NCI-H1694 treated with DMSO at 0.1 percent for 48 hours (cell line): Measurements from ENCODE around the gene DAGLB.
"Not testable (repeated sequence)": the region's sequence is repeated elsewhere in the genome, so short reads cannot be mapped to it uniquely, and the experiment has no call there.

Experiments used
- DNase-seq: peaks from one replicate; lab custom pipeline; 2025; lab: John Stamatoyannopoulos, UW

DAGLB gene

DNA sequence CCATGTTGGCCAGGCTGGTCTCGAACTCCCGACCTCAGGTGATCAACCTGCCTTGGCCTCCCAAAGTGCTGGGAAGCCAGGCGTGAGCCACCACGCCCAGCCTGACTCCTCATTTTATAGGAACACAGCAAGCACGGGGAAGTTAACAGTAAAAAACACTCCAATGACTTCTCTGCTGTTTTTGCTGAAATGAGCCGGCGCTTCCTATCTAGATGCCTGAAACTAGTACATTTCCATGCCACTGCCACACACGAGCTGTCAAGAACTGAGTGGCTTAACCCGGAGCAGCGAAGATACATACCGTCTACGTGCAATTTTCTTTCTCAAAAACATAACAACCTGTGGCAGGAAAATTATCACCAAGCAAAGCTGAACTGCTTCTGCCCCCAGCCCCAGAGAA is 16.8 kb downstream of the DAGLB start:
- no peak for DNase-seq

DNA sequence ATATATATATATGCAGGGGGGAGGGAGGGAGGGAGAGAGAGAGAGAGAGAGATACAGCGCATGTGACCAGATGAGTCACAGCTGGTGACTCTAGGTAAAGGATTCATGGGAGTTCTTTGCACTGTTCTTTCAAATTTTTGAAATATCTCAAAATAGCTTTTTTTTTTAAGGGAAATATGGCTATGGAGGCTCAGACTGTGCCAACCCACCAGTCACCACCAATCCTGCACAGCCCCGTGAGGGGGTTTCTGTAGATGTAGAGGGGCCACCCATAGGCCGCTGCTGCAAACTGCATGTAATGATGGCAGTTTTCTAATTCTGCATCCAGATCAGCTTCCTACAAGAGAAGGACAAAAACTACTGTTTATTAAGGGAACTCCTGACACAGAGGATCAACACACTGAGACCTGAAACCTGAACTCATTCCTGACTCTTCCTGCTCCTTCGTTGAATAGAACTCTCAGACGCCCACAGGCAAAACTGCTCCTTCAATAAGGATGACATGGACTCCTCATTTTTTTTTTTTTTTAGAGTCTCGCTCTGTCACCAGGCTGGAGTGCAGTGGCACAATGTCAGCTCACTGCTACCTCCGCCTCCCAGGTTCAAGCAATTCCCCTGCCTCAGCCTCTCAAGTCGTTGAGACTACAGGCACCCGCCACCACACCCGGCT is 17.3 kb downstream of the DAGLB start:
- DNase-seq = no peak

- DNase-seq = no peak
Observed at GRCh38 chr7:6425948-6426347, 21.8 kb downstream of the DAGLB start.

- peak; percentile 20 for DNase-seq
Observed at GRCh38 chr7:6423942-6424701, 23.6 kb downstream of the DAGLB start.

- DNase-seq = no peak
Observed at GRCh38 chr7:6422926-6423632, 24.7 kb downstream of the DAGLB start.

DNA sequence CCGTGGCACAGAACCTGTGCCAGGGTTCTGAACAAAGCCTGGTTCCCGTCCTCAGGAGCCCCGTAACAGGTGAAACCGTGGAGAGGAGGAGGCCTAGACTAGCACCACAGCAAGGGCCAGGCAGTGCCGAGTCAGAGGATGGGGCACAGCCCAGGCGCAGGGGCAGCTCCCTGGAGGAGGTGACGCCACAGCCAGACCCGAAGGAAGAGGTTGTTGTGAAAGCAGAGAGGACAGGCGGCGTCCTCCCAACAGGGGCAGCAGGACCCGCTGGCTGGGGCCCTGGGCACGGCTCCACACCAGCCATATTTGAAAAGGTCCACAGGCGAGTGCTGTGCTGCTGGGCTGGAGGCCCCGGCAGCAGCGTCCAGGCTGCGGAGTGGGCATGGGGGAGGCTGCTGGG is 25.7 kb downstream of the DAGLB start:
- no peak for DNase-seq

DNA sequence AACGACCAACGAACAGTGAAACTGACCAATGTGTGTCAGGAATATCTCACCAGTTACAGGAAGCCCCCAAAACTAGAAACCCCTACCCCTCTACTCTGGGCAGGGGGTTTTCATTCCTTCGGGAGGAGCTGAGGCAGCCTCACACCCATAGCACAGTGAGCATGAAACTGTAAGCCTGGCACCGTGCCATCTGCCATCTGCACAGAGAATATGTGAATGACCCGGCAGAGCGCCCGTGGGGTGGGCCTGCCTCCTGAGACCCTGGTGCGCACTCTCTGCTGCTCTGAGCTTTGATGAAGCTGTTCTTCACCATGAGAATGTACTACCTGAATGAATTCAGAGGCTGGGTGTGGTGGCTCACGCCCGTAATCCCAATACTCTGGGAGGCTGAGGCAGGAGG is 27.1 kb downstream of the DAGLB start:
- peak; percentile 56 for DNase-seq

GRCh38 chr7:6419310-6419773 is 28.4 kb downstream of the DAGLB start:
- no peak for DNase-seq

DNA sequence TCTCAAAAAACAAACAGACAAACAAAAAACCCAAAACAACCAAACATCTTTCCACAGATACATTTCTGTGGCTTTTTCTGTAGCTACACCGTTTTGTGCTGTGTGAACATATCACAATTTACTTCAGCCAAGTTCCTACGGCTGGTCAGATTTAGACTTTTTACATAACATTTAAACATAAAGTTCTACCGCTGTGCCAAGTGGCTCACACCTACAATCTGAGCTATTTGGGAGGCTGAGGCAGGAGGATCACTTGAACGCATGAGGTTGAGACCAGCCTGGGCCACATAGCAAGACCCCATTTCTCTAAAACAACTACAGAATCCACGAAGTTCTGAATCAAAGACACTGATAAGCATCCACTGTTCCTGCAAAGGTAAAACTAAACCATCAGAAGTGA is 30.3 kb downstream of the DAGLB start:
- no peak for DNase-seq

DNA sequence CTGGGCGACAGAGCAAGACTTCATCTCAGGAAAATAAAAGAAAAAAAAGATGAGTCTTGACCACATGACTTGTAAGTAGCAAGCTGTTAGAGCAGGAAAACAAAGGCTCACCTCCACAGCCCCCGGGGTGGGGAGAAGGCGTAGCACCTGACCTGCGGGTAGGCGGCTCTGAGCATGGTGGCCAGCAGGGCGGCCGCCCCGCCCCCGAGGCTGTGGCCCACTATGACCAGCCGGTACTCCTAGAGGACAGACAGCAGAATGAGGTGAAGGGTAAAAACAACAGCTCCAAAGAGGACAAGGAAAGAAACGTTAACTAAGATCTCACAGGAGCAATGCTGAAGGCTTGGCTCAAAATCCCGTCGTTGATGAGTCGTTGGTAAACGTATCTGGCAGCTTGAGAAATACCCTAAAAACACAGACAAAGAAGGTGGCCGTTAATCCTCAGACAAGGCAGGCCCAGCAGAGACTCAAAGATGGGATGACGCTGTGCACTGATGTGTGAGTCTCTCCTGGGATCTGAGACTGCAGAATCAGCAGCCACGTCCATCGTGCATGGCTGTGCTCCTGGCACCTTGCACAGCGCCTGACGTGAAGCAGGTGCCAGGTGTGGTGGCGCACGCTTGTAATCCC is 31.1 kb downstream of the DAGLB start:
- no peak for DNase-seq

- DNase-seq = no peak
Observed at GRCh38 chr7:6413637-6414036, 34.1 kb downstream of the DAGLB start.

DNA sequence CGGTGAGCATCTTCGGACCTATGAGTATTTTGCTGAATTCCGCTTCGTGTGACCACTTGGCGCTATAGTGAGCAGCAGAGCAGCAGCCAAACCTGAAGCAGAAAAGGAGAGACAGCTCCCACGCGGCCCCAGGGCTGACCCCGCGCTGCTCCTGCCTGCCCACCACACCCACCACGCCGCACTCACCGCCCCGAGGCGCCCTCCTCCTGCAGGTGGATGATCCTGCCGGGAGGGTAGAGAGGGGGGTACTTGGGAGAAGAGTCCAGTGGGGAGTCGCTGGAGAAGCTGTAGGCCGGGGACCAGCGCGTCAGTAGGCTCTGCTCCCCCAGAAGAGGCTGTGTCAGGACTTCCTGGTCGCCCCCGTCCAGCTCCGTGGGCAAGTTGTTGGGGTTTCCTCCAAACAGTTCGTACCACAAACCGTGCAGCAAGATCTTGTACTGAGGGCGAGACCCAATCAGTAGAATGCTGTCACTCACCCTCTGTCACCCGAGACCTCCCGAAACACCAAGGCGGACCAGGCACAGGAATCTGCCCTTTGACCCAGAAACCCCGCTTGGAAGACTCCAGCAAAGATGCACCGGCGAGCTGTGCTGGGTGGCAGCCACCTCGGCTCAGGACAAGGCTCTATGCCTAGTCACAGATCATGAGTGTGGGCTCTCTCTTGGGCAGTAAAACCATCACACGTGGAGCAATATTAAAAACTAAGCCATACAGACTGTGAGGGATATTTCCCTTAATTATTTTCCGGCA is 37.6 kb downstream of the DAGLB start:
- no peak for DNase-seq

- DNase-seq = no peak
Observed at GRCh38 chr7:6409091-6409490, 38.7 kb downstream of the DAGLB start.

GRCh38 chr7:6407434-6407833 is 40.3 kb downstream of the DAGLB start:
- DNase-seq = no peak

DNA sequence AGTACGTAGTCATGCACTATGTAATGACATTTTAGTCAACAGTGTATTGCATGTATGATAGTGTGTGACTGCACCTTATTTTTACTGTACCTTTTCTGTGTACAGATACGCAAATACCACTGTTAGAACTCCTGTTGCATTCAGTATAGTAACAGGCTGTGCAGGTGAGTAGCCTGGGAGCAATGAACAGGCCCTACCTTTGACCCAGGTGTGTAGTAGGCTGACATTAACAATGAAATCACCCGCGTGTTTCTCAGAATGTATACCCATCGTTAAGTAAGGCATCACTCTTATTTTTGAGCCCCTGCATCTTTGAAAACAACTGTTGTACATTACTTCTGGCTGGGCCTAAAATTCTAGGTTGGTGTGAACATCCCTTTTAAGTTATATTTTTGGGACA is 41.6 kb downstream of the DAGLB start:
- DNase-seq = no peak

- no peak for DNase-seq
Observed at GRCh38 chr7:6403907-6404306, 43.8 kb downstream of the DAGLB start.

GRCh38 chr7:6402741-6403140 is 45.0 kb downstream of the DAGLB start:
- DNase-seq = no peak

DNA sequence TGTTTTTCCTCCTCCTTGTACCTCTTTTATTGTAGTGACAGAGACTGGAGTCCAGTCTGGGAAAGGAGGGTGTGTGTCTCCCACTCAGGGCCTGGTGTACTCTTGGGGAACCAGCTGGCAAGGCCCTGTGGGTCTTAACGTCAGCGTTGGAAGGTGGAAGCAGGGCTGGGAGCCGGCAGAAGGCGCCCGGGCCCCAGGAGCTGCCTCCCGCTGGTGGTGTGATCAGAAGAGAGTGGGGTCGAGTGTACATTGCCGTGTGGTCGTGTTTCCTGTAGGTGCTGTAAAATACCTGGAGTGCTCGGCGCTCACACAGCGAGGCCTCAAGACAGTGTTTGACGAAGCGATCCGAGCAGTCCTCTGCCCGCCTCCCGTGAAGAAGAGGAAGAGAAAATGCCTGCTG is 45.7 kb downstream of the DAGLB start:
- no peak for DNase-seq

DNA sequence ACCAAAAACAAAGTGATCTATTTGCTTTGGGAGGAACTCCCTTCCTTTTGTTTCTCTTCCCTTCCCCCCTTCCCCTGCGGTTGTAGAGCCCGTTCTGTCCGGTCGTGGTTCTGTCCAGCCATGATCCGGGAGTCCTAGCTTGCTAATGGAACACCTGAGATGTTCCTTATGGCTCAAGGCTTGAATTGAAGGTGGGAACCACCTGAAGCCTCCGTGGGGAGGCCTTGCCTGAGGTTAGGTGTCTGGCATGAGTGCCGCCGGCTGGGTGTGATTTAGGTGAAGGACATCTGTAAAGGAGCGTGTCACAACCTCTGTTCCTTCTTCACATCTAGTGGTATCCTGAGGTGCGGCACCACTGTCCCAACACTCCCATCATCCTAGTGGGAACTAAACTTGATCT is 46.2 kb downstream of the DAGLB start:
- no peak for DNase-seq

DNA sequence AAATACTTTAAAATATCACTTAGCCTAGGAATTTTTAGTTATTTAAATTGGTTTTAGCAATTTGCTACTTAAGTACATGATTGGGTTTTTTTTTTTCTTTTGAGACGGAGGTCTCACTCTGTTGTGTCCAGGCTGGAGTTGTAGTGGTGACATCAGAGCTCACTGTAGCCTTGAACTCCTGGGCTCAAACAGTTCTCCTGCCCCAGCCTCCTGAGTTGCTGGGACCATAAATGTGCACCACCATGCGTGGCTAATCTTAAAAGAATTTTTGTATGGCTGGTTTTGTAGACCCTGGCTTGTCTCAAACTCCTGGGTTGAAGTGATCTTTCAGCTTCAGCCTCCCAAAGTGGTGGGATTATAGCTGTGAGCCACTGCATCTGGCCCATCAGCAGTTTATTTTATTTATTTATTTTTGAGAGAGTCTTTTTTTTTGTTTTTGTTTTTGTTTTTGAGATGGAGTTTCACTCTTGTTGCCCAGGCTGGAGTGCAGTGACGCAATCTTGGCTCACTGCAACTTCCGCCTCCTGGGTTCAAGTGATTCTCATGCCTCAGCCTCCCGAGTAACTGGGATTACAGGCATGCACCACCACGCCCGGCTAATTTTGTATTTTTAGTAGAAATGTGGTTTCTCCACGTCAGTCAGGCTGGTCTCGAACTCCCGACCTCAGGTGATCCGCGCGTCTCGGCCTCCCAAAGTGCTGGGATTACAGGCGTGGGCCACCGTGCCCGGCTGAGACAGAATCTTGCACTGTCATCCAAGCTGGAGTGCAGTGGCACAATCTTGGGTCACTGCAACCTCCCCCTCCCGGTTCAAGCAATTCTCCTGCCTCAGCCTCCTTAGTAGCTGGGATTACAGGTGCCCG is 47.3 kb downstream of the DAGLB start:
- DNase-seq = not testable (repeated sequence)

DNA sequence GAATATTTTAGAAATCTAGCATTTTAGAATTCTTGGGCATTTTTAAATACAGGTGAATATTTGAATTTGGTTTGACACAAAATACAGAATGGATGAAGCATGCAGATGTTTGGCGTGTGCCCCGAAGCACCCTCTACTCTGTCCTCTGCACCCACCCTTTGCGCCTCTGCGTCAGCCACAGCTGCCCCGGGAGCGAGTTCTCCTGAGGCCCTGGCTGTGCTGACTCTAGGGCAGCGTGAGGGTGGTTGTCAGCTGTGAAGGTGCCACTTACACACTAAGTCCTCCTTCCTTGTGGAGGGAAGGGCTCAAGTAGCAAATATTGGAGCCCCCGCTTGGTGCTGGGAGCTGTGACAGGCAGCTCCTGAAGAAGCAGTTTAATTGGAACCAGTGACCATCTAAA is 48.4 kb downstream of the DAGLB start:
- DNase-seq = no peak
